Tibial nerve (tissue), 4 donors: ENCODE data around the gene RFX7. TPM values are rescaled to one million over a fixed set of nuclear protein-coding genes. Genes with fewer than 3 reads are reported as not detected.

ENCODE experiments used
- DNase-seq, 2 donors: peaks; one replicate each; pipeline ENCODE4 v3.0.0-alpha.2; 2019; ENCODE audit warnings: low spot score in 2 of 2
- H3K27ac ChIP-seq, 4 donors: fragments of 200-600 bp; sonication (generic) in 3 of 4; one replicate each; pipeline ENCODE4 v1.5.1; 2017 to 2019; ENCODE audit warnings: mild to moderate bottlenecking in 1 of 4
- H3K27me3 ChIP-seq, 2 donors: fragments of 200-600 bp; sonication (generic) in 1 of 2; one replicate each; pipeline versions ENCODE4 v1.5.1 to v1.6.0; 2017 to 2019
- H3K36me3 ChIP-seq, 3 donors: fragments of 200-600 bp; sonication (generic); one replicate each; pipeline ENCODE4 v1.5.1; 2018 to 2019
- H3K4me1 ChIP-seq, 4 donors: fragments of 200-600 bp; sonication (generic) in 3 of 4; one replicate each; pipeline ENCODE4 v1.5.1; 2017 to 2019
- H3K4me3 ChIP-seq, 4 donors: fragments of 200-600 bp; sonication (generic) in 3 of 4; one replicate each; pipeline ENCODE4 v1.5.1; 2017 to 2019; ENCODE audit warnings: mild to moderate bottlenecking in 1 of 4, moderate library complexity in 1 of 4
- H3K9me3 ChIP-seq, 4 donors: fragments of 200-600 bp; sonication (generic) in 3 of 4; one replicate each; pipeline ENCODE4 v1.5.1; 2017 to 2019
- CTCF ChIP-seq, 5 experiments: fragments of 200-600 bp in 3 of 5; fragments of 450-650 bp in 2 of 5; sonication (generic) in 3 of 5; IDR thresholded peaks; one replicate each; pipeline ENCODE4 v1.5.1; 2016 to 2019; ENCODE audit warnings: antibody characterized with exemption in 5 of 5, mild to moderate bottlenecking in 3 of 5, moderate library complexity in 2 of 5
- EP300 ChIP-seq, 2 donors: sonication (generic); formaldehyde crosslinking; IDR thresholded peaks; one replicate each; pipeline ENCODE4 v1.6.1; 2017; ENCODE audit warnings: antibody characterized with exemption in 2 of 2, mild to moderate bottlenecking in 1 of 2
- POLR2A ChIP-seq, 2 donors: fragments of 450-650 bp; IDR thresholded peaks; one replicate each; pipeline ENCODE4 v1.6.1; 2017; ENCODE audit warnings: antibody characterized with exemption in 2 of 2, mild to moderate bottlenecking in 2 of 2, moderate library complexity in 2 of 2
- WGBS, 2 donors: methylation state at CpG; one replicate each; pipeline ENCODE4 v1.1.5; 2018; 5-methylcytosine and 5-hydroxymethylcytosine counted together
- total RNA-seq, 4 donors: library from RNA; depleted of rRNA; stranded (reverse); fragments of >200 nt; gene quantifications; one replicate each; pipeline ENCODE4 v1.1.0, GENCODE V29; 2016

RFX7 gene
- total RNA-seq, 4 donors from 2014 or later = 7.1 to 13.8 (median 10.0) TPM

DNA sequence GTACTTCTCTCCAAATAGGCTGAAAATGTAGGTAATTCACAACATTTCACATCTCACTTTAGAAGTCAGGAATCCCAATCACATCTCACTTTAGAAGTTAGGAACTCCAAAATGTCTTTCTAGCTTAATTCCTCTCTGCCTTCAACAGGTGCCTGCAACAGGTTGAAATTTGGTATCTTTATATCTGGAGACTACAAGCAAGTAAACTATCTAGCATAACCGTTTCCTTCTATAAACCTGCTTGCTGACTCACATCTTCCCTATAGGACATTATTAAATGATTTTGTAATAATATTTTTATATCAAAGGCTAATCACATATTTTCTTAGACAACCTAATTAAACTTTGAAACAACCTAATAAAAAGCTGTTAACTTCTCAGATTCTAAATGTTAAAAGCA lies 18.2 kb downstream of the RFX7 start:
- H3K27ac ChIP-seq = no peak overlapping the region
- peaks cover 0 to 19% (median 0%) of the 10 kb centered on the region in 3 donors for H3K36me3 ChIP-seq
- 88 to 89% methylated on average over 1 of the region's 1 CpG for WGBS, 2 donors
- no peak for DNase-seq
- no peaks in the 10 kb centered on the region for H3K27me3 ChIP-seq
- no peaks in the 10 kb centered on the region for H3K4me1 ChIP-seq
- TF ChIP-seq POLR2A (IDR thresholded peaks at IDR 0.05) = no peak
- no peak for TF ChIP-seq CTCF (IDR thresholded peaks at IDR 0.05)
- TF ChIP-seq EP300 (IDR thresholded peaks at IDR 0.05) = no peak
- peaks cover 0 to 36% (median 4%) of the 10 kb centered on the region in 4 donors for H3K9me3 ChIP-seq
- H3K4me3 ChIP-seq = no peak overlapping the region

- Histone ChIP-seq H3K4me3 (no peak overlapping the region), H3K4me1 (no peaks in the 10 kb centered on the region), H3K9me3 (peaks cover 0 to 14% (median 0%) of the 10 kb centered on the region in 4 donors), H3K27me3 (no peaks in the 10 kb centered on the region), H3K36me3 (peaks cover 0 to 7% (median 0%) of the 10 kb centered on the region in 3 donors), H3K27ac (no peak overlapping the region)
- DNase-seq = no peak
- TF ChIP-seq CTCF (IDR thresholded peaks at IDR 0.05) (no peak), EP300 (IDR thresholded peaks at IDR 0.05) (no peak), POLR2A (IDR thresholded peaks at IDR 0.05) (no peak)
- 98 to 100% methylated on average over 3 of the region's 3 CpGs for WGBS, 2 donors
Measured at GRCh38 chr15:56222302-56222701, 21.4 kb downstream of the RFX7 start.

- peaks cover 0 to 4% (median 0%) of the 10 kb centered on the region in 4 donors for H3K9me3 ChIP-seq
- TF ChIP-seq CTCF (IDR thresholded peaks at IDR 0.05) (no peak), POLR2A (IDR thresholded peaks at IDR 0.05) (no peak), EP300 (IDR thresholded peaks at IDR 0.05) (no peak)
- H3K27ac ChIP-seq = no peak overlapping the region
- H3K27me3 ChIP-seq = no peaks in the 10 kb centered on the region
- H3K36me3 ChIP-seq = peaks cover 0 to 5% (median 0%) of the 10 kb centered on the region in 3 donors
- no peaks in the 10 kb centered on the region for H3K4me1 ChIP-seq
- no peak overlapping the region for H3K4me3 ChIP-seq
- DNase-seq = no peak
Measured at GRCh38 chr15:56217341-56217740, 26.3 kb downstream of the RFX7 start.

DNA sequence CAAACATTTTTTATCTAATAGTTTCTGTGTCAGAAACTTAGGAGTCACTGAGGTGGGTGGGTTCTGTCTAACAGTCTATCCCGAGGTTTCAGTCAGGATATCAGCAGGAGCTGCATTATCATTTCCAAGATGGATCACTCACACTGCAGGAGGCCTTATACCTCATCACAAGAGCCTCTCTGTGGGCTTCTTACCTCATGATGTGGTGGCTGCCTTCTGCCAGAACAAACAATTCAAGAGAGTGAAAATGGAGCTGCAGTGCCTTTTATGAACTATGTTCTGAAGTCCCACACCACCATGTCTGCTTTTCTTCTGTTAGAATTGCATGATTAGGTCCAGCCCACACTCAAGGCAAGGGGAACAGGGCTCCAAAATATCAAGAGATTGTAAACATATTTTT lies 27.9 kb downstream of the RFX7 start:
- H3K36me3 ChIP-seq = peaks cover 0 to 17% (median 0%) of the 10 kb centered on the region in 3 donors
- DNase-seq = no peak
- H3K27ac ChIP-seq = no peak overlapping the region
- no peaks in the 10 kb centered on the region for H3K27me3 ChIP-seq
- TF ChIP-seq EP300 (IDR thresholded peaks at IDR 0.05) (no peak), CTCF (IDR thresholded peaks at IDR 0.05) (no peak), POLR2A (IDR thresholded peaks at IDR 0.05) (no peak)
- peaks cover 0 to 16% (median 4%) of the 10 kb centered on the region in 4 donors for H3K9me3 ChIP-seq
- 55 to 57% methylated on average over 1 of the region's 1 CpG for WGBS, 2 donors
- H3K4me1 ChIP-seq = no peaks in the 10 kb centered on the region
- no peak overlapping the region for H3K4me3 ChIP-seq

DNA sequence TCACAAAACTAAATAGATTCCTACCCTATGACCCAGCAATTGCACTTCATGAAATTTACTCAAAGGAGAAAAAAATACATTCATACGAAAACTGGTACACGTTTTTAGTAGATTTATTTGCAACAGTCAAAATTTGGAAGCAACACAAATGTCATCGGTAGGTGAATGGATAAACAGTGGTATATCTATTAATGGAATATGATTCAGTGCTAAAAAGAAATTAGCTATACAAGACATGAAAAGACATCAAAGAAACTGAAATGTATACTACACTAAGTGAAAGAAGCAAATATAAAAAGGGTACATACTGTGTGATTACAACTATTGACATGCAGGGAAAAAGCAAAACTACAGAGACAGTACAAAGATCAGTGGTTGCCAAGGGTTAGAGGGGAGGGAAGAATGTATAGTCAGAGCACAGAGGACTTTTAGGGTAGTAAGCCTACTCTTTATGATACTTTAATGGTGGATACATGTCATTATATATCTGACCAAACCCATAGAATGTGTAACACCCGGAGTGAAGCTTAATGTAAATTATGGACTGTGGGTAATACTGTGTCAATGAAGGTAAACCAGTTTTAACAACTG lies 31.6 kb downstream of the RFX7 start:
- Histone ChIP-seq H3K4me3 (no peak overlapping the region), H3K27me3 (no peaks in the 10 kb centered on the region), H3K27ac (no peak overlapping the region), H3K9me3 (peaks cover 0 to 19% (median 5%) of the 10 kb centered on the region in 4 donors), H3K36me3 (peaks cover 0 to 17% (median 0%) of the 10 kb centered on the region in 3 donors), H3K4me1 (peaks cover 0 to 14% (median 2%) of the 10 kb centered on the region in 4 donors)
- 94 to 96% methylated on average over 4 of the region's 4 CpGs for WGBS, 2 donors
- TF ChIP-seq POLR2A (IDR thresholded peaks at IDR 0.05) (no peak), EP300 (IDR thresholded peaks at IDR 0.05) (no peak), CTCF (IDR thresholded peaks at IDR 0.05) (no peak)
- no peak for DNase-seq
